Measurements from ENCODE around the gene MYL9.

- TF ChIP-seq CTCF (conservative IDR thresholded peaks at IDR 0.05; ENCODE audit: low read length) (no peak), EZH2phosphoT487 (IDR thresholded peaks at IDR 0.05; ENCODE audit: borderline replicate concordance, low read depth, low read length) (no peak)
Measured at GRCh38 chr20:36501367-36502006, 39.8 kb upstream of the MYL9 start.
